Measurements from ENCODE around the gene SNX18. TPM values are rescaled to one million over a fixed set of nuclear protein-coding genes. Genes with fewer than 3 reads are reported as not detected.

The SNX18 gene, protein sequence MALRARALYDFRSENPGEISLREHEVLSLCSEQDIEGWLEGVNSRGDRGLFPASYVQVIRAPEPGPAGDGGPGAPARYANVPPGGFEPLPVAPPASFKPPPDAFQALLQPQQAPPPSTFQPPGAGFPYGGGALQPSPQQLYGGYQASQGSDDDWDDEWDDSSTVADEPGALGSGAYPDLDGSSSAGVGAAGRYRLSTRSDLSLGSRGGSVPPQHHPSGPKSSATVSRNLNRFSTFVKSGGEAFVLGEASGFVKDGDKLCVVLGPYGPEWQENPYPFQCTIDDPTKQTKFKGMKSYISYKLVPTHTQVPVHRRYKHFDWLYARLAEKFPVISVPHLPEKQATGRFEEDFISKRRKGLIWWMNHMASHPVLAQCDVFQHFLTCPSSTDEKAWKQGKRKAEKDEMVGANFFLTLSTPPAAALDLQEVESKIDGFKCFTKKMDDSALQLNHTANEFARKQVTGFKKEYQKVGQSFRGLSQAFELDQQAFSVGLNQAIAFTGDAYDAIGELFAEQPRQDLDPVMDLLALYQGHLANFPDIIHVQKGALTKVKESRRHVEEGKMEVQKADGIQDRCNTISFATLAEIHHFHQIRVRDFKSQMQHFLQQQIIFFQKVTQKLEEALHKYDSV
- total RNA-seq = 87.3 and 92.0 TPM in 2 replicates

DNA sequence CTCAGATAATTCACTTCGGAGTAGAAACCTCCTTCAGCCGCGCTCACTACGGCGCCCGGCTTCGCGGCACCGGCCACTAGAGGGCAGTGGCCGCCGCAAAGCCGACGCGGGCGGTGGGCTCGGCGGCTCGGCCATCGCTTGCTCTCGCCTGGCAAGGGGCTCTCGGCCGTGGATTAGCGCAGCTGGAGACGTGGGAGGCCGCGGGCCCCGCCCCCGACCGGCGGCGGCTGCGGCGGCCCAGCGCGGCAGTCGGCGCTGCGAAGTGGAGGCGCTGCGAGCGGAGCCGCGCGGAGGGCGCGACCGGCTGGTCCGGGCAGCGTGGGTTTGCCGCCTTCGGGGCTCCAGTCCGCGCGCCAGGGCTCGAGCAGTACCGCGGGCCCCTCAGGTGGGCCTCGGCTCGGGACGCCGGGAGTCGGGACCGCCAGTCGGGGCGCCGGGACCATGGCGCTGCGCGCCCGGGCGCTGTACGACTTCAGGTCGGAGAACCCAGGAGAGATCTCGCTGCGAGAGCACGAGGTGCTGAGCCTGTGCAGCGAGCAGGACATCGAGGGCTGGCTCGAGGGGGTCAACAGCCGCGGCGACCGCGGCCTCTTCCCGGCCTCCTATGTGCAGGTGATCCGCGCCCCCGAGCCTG, at the start of gene SNX18:
Gene SNX18 (plus strand): TSS at position 248 of the 634 bp plus-strand sequence. CDS start 194 bp downstream, at position 442.

Other genes starting within 250 kb of the SNX18 start
- gene ARL15, start 207.2 kb upstream of the SNX18 start, total RNA-seq = 20.8 and 26.9 TPM in 2 replicates
- not detected in 2 replicates for gene HSPB3, start 62.1 kb upstream of the SNX18 start, total RNA-seq